ENCODE results near the gene ITGB6.

DNA sequence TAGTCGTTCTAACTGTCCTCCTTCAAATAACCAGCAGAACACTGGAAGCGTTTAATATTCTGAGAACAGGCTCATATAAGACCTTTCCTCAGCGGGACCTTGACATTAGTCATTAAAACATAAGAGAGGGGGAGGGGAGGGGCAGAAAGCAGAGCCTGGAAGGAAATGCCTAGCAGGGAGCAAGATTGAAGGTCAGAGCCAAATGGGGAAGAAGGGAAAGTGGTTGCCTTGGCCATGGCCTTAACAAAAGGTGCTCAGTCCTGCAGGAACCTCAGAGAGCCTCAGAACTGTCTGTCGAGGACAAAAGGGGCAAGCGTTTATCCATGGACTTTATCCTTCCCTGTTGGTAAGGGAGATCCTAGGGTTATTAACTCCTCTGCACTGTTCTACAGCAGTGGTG lies 136.8 kb downstream of the ITGB6 start:
- TF ChIP-seq, protein P1, sequence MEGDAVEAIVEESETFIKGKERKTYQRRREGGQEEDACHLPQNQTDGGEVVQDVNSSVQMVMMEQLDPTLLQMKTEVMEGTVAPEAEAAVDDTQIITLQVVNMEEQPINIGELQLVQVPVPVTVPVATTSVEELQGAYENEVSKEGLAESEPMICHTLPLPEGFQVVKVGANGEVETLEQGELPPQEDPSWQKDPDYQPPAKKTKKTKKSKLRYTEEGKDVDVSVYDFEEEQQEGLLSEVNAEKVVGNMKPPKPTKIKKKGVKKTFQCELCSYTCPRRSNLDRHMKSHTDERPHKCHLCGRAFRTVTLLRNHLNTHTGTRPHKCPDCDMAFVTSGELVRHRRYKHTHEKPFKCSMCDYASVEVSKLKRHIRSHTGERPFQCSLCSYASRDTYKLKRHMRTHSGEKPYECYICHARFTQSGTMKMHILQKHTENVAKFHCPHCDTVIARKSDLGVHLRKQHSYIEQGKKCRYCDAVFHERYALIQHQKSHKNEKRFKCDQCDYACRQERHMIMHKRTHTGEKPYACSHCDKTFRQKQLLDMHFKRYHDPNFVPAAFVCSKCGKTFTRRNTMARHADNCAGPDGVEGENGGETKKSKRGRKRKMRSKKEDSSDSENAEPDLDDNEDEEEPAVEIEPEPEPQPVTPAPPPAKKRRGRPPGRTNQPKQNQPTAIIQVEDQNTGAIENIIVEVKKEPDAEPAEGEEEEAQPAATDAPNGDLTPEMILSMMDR (IDR thresholded peaks at IDR 0.05) = no peak
- TF ChIP-seq ZFX (IDR thresholded peaks at IDR 0.05; ENCODE audit: borderline replicate concordance) = no peak
